GM21529 (cell line): ENCODE results near the gene NOXRED1.
"Not testable (repeated sequence)": the region's sequence is repeated elsewhere in the genome, so short reads cannot be mapped to it uniquely, and the experiment has no call there.

Experiments used
- ATAC-seq: cut with Tn5 transposase; IDR thresholded peaks from one replicate; pipeline ENCODE4 v1.9.1; 2021; ENCODE audit not compliant: unreplicated experiment

NOXRED1 gene, protein sequence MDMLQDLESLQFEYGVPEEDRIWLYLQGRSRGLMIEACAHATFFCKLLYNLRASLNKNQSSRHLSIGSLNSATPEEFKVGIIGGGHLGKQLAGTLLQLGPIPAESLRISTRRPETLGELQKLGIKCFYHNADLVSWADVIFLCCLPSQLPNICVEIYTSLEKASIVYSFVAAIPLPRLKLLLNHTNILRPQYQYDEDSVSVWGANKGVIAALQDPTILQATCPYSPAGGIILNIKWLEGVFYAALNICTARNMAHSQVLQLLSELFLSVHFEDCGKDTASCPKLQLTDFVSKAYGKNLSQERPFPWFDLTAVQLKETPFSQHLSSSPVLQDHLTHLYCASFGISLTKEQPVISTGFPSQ

DNA sequence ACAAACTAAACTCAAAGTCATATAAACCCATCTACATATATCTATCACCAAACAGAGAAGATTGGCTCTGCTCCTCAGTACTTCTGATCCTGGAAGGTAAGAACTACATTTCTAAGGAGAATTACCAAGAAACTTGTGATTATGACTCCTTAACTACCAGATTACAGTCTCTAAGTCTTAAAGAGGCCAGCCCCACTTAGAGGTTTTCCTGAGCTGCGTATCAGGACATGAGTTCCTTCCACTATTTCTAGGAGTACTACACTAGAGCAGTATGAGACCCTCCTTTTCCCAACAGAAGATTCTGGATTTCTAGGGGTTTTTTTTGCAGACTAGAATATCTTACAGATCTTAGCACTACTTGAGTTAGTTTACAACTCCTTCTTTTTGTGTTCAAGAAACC is at the start of gene NOXRED1:
Gene NOXRED1, minus strand, starts transcription at position 101 of the 400 bp plus-strand sequence. CDS start 634 bp downstream, outside the sequence.
- ATAC-seq = no peak

DNA sequence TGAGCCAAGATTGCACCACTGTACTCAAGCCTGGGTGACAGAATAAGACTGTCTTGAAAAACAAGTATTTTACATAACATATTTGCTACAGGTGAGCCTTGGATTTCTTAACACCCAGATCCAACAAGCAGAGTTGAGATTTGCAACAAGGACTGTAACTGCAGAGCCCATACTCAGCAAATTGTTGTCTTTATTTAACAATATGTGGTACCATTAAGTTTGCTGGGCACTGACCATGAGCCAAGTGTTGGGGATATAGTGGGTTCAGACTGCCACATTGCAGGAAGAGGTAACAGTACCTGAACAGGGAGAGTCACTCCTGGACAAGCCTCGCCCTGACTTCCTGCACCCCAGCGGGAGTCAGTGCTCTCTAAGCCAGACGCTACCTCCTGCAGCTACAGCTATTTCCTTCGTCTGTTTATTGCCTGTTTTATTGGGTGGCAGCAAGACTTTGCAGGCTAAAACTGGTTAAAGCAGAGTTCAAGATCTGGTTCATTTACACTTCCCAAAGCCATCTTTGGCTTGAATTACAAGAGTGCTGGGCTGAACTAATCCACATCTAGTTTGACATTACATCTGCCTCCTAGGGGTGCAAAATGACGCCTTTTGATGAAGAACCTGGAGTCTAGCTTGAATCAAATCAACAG is 47.0 kb upstream of the NOXRED1 start:
- no peak for ATAC-seq

- no peak for ATAC-seq
Observed at GRCh38 chr14:77469539-77469938, 46.2 kb upstream of the NOXRED1 start.

- ATAC-seq = no peak
Observed at GRCh38 chr14:77469067-77469505, 45.8 kb upstream of the NOXRED1 start.

DNA sequence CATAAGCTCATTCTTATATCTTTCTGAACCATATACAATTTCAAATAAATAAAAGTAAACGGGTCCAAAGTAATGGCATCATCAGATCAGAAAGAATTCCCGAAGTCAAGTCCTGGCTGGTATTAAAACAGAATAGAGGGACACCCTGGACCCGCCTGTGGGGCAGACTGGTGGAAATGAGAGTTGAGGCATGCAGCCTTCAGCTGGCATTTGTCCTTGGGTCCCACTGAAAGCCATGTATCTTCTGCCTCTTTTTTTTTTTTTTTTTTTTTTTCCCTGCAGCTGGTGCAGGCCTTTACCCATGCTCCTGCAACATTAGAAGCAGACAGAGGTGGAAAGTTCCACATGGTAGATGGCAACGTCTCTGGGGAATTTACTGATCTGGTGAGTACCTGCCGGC is 44.5 kb upstream of the NOXRED1 start:
- ATAC-seq = no peak

GRCh38 chr14:77459072-77459723 is 35.9 kb upstream of the NOXRED1 start:
- ATAC-seq = no peak

GRCh38 chr14:77458249-77458950 is 35.1 kb upstream of the NOXRED1 start:
- ATAC-seq = peak; percentile 20

DNA sequence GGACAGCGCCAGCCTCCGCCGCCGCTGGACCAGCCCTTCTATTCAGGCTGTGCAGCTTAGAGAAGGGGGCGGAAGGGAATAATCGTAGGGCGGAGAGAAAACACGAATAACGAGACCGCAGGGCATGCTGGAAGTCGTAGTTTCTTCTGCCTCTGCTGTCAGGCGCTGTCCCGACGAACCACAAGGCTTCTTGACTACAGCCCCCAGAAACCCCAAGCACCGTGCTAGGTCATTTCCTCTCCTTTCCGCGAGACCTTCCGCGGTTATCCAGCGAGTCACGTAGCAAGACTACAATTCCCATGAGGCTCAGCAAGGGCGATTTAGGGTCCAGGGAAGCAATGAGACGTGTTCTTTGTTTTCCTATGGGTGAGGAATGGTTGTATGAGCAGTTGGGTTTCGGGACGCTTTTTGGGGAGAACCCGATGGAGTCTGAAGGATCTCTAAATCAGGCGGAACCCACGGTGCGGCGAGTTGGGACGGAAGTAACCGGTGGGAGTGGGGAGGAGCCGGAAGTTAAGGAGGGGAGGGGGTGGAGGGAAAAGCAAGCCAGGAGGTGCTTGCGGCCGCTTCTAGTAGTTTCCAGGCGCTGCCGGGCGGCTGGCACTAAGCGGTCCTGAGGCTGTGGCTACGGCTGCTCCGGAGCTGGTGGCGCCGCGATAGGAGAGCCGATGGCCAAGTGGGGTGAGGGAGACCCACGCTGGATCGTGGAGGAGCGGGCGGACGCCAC is 34.4 kb upstream of the NOXRED1 start, which contains the start of the genes AHSA1 and VIPAS39:
Gene AHSA1, plus strand, starts transcription at position 572 of the 727 bp plus-strand sequence. Its CDS starts 97 bp downstream, at position 669.
Gene VIPAS39, minus strand, starts transcription at position 80 of the 727 bp plus-strand sequence. CDS start 3,499 bp downstream, outside the sequence.
- ATAC-seq = peak; percentile 92

GRCh38 chr14:77457115-77457521 is 33.8 kb upstream of the NOXRED1 start:
- no peak for ATAC-seq

GRCh38 chr14:77455966-77456640 is 32.8 kb upstream of the NOXRED1 start:
- no peak for ATAC-seq

- no peak for ATAC-seq
Observed at GRCh38 chr14:77442196-77442595, 18.9 kb upstream of the NOXRED1 start.

DNA sequence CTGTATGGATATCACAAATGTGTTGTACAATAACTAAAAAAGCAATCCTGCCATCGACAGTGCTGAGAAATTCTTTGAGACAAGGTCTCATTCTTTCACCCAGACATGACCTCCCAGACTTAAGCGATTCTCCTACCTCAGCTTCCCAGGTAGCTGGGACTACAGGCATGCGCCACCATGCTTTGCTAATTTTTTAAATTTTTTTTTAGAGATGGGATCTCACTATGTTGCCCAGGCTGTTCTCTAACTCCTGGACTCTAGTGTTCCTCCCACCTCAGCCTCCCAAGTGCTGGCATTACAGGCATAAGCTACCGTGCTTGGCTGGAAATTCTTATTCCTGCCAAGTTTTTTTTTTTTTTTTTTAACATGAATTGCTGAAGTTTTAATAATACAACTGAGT is 16.5 kb upstream of the NOXRED1 start:
- no peak for ATAC-seq

DNA sequence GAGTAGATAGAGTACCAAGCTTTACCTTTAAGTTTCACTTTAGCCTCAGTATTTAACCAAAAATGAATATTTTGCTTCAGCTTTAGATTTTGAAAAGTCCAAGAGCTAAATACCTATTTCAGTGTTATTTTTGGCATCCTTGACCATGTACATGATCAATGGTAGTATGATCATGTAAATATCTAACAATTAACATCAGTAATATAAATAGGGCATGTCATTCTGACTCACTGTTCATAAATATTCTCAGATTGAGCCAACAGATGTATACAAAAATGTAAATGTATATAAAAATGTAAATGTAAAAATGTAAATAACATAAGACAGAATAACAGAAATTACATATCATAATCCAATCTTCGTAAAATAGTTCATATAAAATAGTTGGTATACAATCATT is 15.3 kb upstream of the NOXRED1 start:
- ATAC-seq = no peak

DNA sequence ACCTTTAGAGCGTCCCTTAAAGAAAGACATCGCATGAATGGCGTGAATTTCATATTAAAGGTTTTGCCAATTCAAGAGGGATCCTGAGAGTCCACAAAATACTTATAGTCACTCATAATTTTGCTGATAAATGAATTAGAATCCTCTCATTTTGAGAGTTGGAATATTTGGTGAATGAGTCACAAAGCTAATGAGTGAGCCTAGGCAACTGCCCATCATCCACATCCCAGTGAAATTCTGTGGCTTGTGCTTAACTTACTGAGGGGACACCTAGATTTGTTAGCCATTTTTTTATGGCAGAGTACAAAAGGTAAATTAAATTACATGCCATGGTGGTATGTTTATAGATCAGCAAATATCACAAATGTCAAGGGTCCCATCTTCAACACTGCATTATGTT is 12.7 kb upstream of the NOXRED1 start:
- ATAC-seq = no peak

- no peak for ATAC-seq
Observed at GRCh38 chr14:77426396-77426795, 3.1 kb upstream of the NOXRED1 start.

GRCh38 chr14:77424862-77425261 is 1.5 kb upstream of the NOXRED1 start:
- ATAC-seq = no peak

- ATAC-seq = no peak
Observed at GRCh38 chr14:77421201-77421600, 2.1 kb downstream of the NOXRED1 start.

GRCh38 chr14:77416836-77417235 is 6.5 kb downstream of the NOXRED1 start:
- ATAC-seq = no peak

GRCh38 chr14:77416098-77416497 is 7.2 kb downstream of the NOXRED1 start:
- ATAC-seq = not testable (repeated sequence)
